ENCODE results near the gene CCM2.

The CCM2 gene

DNA sequence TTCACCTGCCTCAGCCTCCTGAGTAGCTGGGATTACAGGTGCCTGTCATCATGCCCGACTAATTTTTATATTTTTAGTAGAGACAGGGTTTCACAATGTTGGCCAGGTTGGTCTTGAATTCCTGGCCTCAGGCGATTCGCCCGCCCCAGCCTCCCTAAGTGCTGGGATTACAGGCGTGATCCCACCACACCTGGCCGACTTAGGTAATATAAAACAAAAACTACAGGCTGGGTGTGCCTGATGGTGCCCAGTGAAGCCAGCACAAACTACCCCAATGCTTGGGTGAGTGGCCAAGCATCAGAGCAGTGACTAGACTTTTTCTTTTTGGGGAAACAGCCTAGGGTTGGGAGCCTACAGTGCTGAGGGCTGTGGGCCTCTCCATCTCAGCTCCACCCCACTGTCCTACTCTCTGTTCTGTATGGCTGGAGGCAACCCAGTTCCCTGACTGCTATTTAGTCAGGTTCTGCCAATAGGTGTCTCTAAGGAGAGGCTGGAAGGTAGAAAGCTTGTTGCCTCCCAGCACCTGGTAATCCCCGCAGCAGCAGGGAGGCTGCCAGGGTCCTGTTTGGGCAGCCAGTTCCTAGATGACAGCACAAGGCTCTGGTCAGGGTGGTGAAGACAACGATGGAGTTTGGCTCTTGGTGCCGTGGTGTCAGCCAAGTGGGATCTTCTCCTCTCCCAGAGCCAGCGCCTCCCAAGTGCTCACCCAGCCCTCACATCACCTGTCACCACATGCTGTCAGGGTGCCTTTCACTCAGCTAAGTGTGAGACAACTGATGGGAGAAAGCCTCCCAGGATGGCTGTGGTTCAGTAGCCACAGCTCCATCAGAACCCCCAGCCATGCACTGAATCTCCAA, 99.2 kb downstream of the CCM2 start:
- Histone ChIP-seq H3K36me3 (ENCODE audit: control insufficient read depth, low read depth, low read length) (peaks cover 55% of the 10 kb centered on the region), H3K27me3 (ENCODE audit: control insufficient read depth, insufficient read depth, low read length) (no peaks in the 10 kb centered on the region), H3K9ac (ENCODE audit: low read length) (no peak overlapping the region), H3K4me1 (ENCODE audit: control insufficient read depth, low read depth, low read length) (no peaks in the 10 kb centered on the region), H3K4me3 (ENCODE audit: low read length) (no peak overlapping the region), H3K27ac (ENCODE audit: low read length) (no peak overlapping the region), H3K9me3 (ENCODE audit: control insufficient read depth, low read depth, low read length) (no peaks in the 10 kb centered on the region)

DNA sequence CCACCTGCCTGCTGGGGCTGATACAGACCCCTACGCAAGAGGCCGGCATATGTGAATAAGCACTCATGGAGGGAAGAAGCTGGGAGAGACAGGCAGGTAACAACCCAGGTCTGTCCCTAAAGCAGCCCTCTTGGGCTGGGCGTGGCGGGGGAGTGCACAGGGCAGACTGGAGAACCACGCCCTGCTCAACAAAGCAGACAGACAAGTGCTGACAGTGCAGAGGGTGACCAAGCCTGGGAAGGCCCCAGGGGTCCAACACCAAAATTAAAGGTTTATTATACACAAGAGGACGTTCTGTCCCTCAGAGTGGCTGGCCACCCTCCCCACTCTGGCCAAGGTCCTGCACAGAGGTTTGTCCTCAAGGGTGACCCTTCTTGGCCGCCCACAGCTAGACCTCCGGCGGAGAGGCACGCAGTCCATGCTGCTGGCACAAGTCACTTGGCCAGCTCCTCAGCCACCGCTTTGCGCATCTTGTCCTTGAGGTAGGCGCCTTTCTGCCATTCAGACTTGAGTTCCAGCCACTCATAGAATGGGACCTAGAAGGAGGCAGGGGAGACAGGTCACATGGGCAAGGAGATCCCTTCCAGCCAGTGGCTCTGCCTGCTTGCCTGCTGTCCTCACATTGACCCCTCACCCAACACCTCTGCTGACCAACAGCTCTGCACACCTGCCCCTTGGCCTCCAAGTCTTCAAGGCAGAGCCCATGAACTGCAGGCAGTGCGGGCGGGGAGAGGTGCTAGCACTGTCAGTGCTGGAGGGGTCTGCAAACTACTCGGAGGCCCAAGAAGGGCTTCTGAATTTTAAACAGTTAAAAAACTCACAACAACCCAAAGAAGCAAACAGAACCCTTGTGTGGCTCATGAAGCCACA, 100.1 kb downstream of the CCM2 start:
- Histone ChIP-seq H3K9me3 (ENCODE audit: control insufficient read depth, low read depth, low read length) (no peaks in the 10 kb centered on the region), H3K4me1 (ENCODE audit: control insufficient read depth, low read depth, low read length) (no peaks in the 10 kb centered on the region), H3K27ac (ENCODE audit: low read length) (no peak overlapping the region), H3K9ac (ENCODE audit: low read length) (no peak overlapping the region), H3K36me3 (ENCODE audit: control insufficient read depth, low read depth, low read length) (peaks cover 64% of the 10 kb centered on the region), H3K4me3 (ENCODE audit: low read length) (no peak overlapping the region), H3K27me3 (ENCODE audit: control insufficient read depth, insufficient read depth, low read length) (no peaks in the 10 kb centered on the region)

DNA sequence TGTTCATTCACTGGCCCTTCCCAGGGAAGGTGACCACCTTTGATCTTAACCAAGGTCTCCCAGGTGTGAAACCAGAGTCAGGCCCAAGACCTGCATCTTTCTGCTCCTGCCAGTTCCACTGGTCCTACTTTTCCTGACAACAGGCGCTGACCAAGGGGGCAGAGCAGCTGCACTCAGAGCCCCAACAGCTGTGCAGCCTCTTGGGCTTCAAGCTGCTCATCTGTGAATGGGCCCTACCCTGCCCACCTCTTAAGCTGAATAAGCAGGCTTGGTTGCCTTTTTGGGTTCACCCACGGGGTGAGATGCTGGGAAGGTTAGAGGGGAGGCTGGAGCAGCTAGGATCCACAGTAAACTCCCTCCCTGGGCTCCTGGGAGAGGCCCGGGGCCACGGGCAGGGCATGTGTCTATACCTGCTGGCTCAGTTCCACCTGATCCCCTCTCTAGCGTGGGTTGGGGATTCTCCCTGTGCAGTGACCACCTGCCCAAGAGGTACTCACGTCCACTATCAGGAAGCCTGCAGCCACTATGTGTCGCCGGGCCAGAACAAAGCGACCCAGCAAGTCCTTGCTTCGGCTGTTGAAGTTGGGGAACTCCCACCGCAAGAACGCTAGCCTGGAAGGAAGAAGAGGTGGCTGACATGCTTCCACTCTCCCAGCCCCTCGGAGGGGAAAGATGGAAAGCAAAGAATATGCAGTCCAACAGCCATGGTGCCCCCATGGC, 100.9 kb downstream of the CCM2 start:
- Histone ChIP-seq H3K4me3 (ENCODE audit: low read length) (no peak overlapping the region), H3K36me3 (ENCODE audit: control insufficient read depth, low read depth, low read length) (peaks cover 72% of the 10 kb centered on the region), H3K27ac (ENCODE audit: low read length) (no peak overlapping the region), H3K27me3 (ENCODE audit: control insufficient read depth, insufficient read depth, low read length) (no peaks in the 10 kb centered on the region), H3K9ac (ENCODE audit: low read length) (no peak overlapping the region), H3K9me3 (ENCODE audit: control insufficient read depth, low read depth, low read length) (no peaks in the 10 kb centered on the region), H3K4me1 (ENCODE audit: control insufficient read depth, low read depth, low read length) (no peaks in the 10 kb centered on the region)

DNA sequence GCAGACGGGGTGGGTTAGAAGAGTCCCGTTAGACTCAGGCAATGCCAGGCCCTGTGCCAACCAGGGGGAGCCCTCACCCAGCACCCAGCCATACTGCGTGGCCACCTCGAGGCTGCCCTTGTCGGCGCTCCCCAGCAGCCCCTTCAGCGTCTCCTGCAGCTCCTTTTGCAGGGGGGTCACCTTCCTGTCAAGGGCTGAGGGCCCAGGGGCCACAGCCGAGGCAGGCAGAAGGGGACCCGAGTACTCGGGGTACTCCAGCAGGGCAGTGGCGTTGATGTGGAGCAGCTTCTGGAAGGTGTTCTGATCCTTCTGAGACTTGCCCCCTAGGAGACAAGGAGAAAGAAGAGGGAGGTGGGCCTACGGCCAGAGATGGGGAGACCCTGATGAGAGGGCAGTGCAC, 101.7 kb downstream of the CCM2 start:
- no peaks in the 10 kb centered on the region for H3K27me3 ChIP-seq (ENCODE audit: control insufficient read depth, insufficient read depth, low read length)
- H3K9me3 ChIP-seq (ENCODE audit: control insufficient read depth, low read depth, low read length): no peaks in the 10 kb centered on the region
- H3K36me3 ChIP-seq (ENCODE audit: control insufficient read depth, low read depth, low read length): peaks cover 80% of the 10 kb centered on the region
- no peak overlapping the region for H3K9ac ChIP-seq (ENCODE audit: low read length)
- H3K4me3 ChIP-seq (ENCODE audit: low read length): no peak overlapping the region
- H3K4me1 ChIP-seq (ENCODE audit: control insufficient read depth, low read depth, low read length): no peaks in the 10 kb centered on the region
- H3K27ac ChIP-seq (ENCODE audit: low read length): no peak overlapping the region

DNA sequence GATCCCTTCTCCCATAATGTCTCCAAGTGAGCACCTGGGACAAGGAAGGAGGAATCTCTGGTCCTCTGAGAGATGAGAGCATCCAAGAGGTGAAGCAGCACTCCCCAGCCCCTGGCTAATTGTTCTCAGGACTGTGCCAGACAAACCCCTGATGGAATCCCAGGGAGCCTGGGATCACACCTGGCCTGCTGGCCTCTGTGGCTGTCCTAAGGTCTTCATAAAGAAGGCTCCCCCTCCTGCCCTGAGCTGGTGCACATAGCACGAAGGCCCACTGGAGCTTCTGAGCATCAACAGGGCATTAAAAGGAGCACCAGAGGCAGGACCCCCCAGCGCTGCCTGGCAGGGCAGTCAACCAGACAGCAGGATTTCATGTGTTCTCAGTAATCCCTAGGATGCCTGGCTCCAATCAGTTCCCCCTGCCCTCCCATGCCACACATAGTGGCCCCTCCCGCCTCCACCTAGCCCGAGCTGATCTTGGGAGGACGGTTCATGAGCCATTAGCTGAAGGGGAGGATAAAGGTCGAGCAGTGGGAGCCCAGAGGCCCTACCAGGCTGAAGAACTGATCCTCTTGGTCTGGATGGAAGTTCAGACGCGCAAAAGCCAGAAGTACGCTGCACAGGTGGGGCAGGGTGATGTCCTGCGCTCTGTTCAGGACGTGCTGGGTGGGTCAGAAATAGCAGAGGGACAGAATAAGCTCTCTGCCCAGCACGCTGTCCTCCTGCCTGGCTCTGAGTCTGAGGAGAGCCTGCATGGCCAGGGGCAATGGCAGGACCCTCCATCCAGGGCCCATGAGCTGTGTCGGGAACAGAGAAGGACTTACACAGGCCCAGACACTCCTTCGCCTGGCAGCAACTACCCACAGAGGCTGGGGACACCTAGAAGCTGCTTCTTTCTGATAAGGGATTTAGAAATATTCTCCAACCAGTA, 103.0 kb downstream of the CCM2 start:
- Histone ChIP-seq H3K27ac (ENCODE audit: low read length) (no peak overlapping the region), H3K4me3 (ENCODE audit: low read length) (no peak overlapping the region), H3K4me1 (ENCODE audit: control insufficient read depth, low read depth, low read length) (no peaks in the 10 kb centered on the region), H3K9me3 (ENCODE audit: control insufficient read depth, low read depth, low read length) (no peaks in the 10 kb centered on the region), H3K27me3 (ENCODE audit: control insufficient read depth, insufficient read depth, low read length) (no peaks in the 10 kb centered on the region), H3K36me3 (ENCODE audit: control insufficient read depth, low read depth, low read length) (peaks cover 93% of the 10 kb centered on the region), H3K9ac (ENCODE audit: low read length) (no peak overlapping the region)

DNA sequence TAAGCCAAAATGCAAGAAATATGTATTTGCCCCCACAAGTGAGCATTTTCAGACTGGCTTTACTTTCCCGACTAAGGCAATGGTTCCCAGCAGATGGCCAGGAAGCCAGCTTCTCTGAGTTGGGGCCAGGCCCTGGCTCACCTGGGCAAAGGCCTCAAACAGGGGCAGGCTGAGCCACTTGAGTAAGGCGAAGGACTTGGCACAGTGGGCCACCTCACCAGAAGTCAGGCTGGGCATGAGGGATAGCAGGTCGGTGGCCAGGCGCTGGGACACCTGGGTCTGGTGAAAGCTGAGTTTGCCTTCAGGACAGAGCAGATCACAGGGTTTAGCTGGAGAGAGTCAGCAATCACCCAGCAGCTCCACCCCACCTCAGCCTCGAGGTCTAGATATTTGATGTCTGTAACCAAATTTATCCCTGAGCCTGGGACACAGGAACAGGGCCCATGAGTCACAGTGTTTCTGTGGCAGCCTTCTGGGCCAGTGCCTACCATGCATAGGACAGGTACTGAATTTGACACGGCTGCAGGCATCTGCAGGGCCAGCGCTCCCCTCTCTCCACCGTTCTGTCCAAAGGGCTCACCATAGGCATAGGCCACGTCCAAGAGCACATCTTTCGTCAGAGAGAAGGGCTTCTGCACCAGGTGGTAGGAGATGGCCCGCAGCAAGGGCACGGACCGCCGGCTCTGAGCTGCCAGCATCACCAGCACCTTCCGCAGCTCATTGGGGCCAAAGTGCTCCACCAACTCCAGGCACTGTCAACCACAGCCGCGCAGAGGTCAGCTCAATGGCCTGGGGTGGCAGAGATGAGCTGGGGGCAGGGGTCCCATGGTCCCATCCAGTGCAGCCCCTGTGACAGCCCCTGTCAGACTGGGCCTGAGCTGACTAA, 104.2 kb downstream of the CCM2 start:
- Histone ChIP-seq H3K9me3 (ENCODE audit: control insufficient read depth, low read depth, low read length) (no peaks in the 10 kb centered on the region), H3K9ac (ENCODE audit: low read length) (no peak overlapping the region), H3K27me3 (ENCODE audit: control insufficient read depth, insufficient read depth, low read length) (no peaks in the 10 kb centered on the region), H3K4me3 (ENCODE audit: low read length) (no peak overlapping the region), H3K4me1 (ENCODE audit: control insufficient read depth, low read depth, low read length) (no peaks in the 10 kb centered on the region), H3K27ac (ENCODE audit: low read length) (no peak overlapping the region), H3K36me3 (ENCODE audit: control insufficient read depth, low read depth, low read length) (peaks cover 100% of the 10 kb centered on the region)

DNA sequence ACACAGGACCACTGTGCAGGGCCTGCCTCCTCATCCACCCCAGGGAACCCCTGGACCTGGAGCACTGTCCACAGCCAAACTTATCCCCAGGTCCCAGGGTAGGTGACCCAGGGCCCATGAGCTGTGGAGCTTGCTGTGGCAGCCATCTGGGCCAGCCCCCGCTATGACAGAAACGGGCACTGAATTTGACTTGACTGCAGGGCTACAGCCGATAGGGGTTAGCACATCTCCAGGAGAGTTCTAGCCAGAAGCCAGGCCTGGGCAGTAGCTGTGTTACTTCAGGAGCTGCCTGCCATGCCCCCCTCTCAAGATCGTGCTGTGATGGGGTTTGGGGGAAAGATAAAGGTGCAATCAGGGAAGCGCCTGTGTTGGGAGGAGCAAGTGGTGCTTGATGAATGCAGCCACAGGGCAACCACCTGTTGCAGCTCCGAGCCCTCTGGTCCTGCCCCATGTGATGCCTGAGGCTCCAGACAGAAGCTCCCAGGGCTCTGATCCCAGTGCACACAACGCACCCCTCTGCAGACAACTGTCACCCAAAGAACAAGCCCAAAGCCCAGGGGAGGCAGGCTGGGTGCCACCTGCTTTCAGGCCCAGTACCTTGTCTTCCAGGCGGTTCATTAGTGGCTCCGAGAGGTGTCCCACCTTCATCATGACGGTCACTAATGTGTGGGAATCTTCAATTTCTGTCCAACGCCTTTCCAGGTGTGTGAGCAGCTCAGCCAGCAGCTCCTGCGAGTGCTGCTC, 105.0 kb downstream of the CCM2 start:
- Histone ChIP-seq H3K27ac (ENCODE audit: low read length) (no peak overlapping the region), H3K9ac (ENCODE audit: low read length) (no peak overlapping the region), H3K4me3 (ENCODE audit: low read length) (no peak overlapping the region), H3K27me3 (ENCODE audit: control insufficient read depth, insufficient read depth, low read length) (no peaks in the 10 kb centered on the region), H3K9me3 (ENCODE audit: control insufficient read depth, low read depth, low read length) (no peaks in the 10 kb centered on the region), H3K4me1 (ENCODE audit: control insufficient read depth, low read depth, low read length) (no peaks in the 10 kb centered on the region), H3K36me3 (ENCODE audit: control insufficient read depth, low read depth, low read length) (peaks cover 93% of the 10 kb centered on the region)

DNA sequence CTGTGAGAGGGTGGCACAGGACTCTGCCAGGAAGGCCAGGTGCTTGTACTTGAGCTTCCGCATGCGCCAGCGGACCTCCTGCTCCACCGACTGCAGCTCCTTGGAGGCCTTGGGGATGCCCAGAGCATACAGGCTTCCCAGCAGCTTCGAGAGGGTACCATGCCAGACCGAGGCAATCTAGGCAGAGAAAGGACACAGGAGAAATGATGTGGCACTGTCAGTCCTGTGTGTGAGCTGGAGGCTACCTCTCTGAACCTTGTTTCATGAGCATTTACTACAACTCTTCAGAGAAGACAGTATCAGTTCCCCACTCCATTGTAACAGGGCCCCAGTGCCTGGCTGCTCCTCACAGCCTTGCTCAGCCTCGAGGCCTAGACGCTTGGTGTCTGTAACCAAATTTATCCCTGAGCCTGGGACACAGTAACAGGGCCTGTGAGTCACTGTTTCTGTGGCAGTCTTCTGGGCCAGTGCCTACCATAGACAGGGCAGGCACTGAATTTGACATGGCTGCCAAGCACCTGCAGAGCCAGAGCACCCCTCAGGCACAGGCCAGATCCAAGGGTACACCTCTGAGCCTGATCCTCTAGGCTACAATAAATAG, 105.7 kb downstream of the CCM2 start:
- H3K4me1 ChIP-seq (ENCODE audit: control insufficient read depth, low read depth, low read length): no peaks in the 10 kb centered on the region
- H3K9me3 ChIP-seq (ENCODE audit: control insufficient read depth, low read depth, low read length): no peaks in the 10 kb centered on the region
- H3K9ac ChIP-seq (ENCODE audit: low read length): no peak overlapping the region
- H3K4me3 ChIP-seq (ENCODE audit: low read length): no peak overlapping the region
- peaks cover 86% of the 10 kb centered on the region for H3K36me3 ChIP-seq (ENCODE audit: control insufficient read depth, low read depth, low read length)
- no peaks in the 10 kb centered on the region for H3K27me3 ChIP-seq (ENCODE audit: control insufficient read depth, insufficient read depth, low read length)
- H3K27ac ChIP-seq (ENCODE audit: low read length): no peak overlapping the region

DNA sequence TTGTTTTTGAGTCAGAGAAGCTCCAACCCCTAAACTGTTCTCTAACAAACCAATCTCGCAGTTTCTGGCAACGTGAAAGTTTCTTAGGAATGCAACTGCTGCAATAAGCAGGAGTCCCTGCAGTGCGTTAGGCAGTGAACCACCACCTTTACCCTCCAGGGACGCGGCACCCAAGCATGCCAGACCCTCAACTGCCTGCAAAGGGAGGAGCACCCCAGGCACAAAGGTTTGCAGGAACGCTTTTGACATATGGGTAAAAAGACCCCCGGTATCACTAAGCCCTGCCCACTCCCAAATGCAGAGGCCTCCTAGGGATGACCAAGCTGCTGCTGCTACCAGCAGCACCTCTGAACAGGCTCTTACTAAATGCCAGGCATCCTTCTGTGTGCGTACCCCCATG, 106.8 kb downstream of the CCM2 start:
- Histone ChIP-seq H3K9me3 (ENCODE audit: control insufficient read depth, low read depth, low read length) (no peaks in the 10 kb centered on the region), H3K36me3 (ENCODE audit: control insufficient read depth, low read depth, low read length) (peaks cover 75% of the 10 kb centered on the region), H3K4me3 (ENCODE audit: low read length) (no peak overlapping the region), H3K27me3 (ENCODE audit: control insufficient read depth, insufficient read depth, low read length) (no peaks in the 10 kb centered on the region), H3K27ac (ENCODE audit: low read length) (no peak overlapping the region), H3K4me1 (ENCODE audit: control insufficient read depth, low read depth, low read length) (no peaks in the 10 kb centered on the region), H3K9ac (ENCODE audit: low read length) (no peak overlapping the region)
